ENCODE measurements around the gene NOL4L. TPM values are rescaled to one million over a fixed set of nuclear protein-coding genes. Genes with fewer than 3 reads are reported as not detected.

The NOL4L gene
- polyA plus RNA-seq, 1 donor (not counting 4 experiments of a cell fraction or from before 2014, with no cell fraction given): 1.0 TPM

GRCh38 chr20:32570401-32571190 is 14.5 kb downstream of the NOL4L start:
- TF ChIP-seq CTCF (optimal IDR thresholded peaks at IDR 0.05 in 1 of 3, IDR thresholded peaks at IDR 0.05 in 1 of 3, conservative IDR thresholded peaks at IDR 0.05 in 1 of 3; ENCODE audit: extremely low read depth in 1 of 3, insufficient read depth in 2 of 3, low read length in 3 of 3) (no peak), EZH2 (IDR thresholded peaks at IDR 0.05; ENCODE audit: low read length) (no peak)
- Histone ChIP-seq H3K4me2 (ENCODE audit: control insufficient read depth, extremely low read depth, insufficient read depth, low read depth, low read length) (no peak overlapping the region), H3K4me3 (ENCODE audit: control insufficient read depth in 2 of 3, extremely low read depth in 1 of 3, insufficient read depth in 2 of 3, low read depth in 1 of 3, low read length in 3 of 3) (no peak overlapping the region)

GRCh38 chr20:32569380-32570305 is 15.5 kb downstream of the NOL4L start:
- Histone ChIP-seq H3K4me3 (ENCODE audit: control insufficient read depth in 2 of 3, extremely low read depth in 1 of 3, insufficient read depth in 2 of 3, low read depth in 1 of 3, low read length in 3 of 3) (no peak overlapping the region), H3K79me2 (ENCODE audit: control insufficient read depth, insufficient read depth, low read length) (no peaks in the 10 kb centered on the region), H3K36me3 (ENCODE audit: control insufficient read depth in 2 of 2, extremely low read depth in 1 of 2, insufficient read depth in 2 of 2, low read length in 2 of 2) (no peaks in the 10 kb centered on the region), H3K9me1 (ENCODE audit: control insufficient read depth, extremely low read depth, insufficient read depth, low read length) (no peaks in the 10 kb centered on the region), H2AFZ (ENCODE audit: control insufficient read depth, low read length) (no peak overlapping the region), H3K27me3 (ENCODE audit: control insufficient read depth, extremely low read depth, insufficient read depth, low read length) (no peaks in the 10 kb centered on the region), H3K4me2 (ENCODE audit: control insufficient read depth, extremely low read depth, insufficient read depth, low read depth, low read length) (no peak overlapping the region), H4K20me1 (ENCODE audit: control insufficient read depth, extremely low read depth, insufficient read depth, low read length) (no peaks in the 10 kb centered on the region), H3K27ac (ENCODE audit: control insufficient read depth, insufficient read depth, low read length) (no peak overlapping the region), H3K9me3 (ENCODE audit: control insufficient read depth, low read depth, low read length) (no peaks in the 10 kb centered on the region), H3K4me1 (ENCODE audit: control insufficient read depth, extremely low read depth, insufficient read depth, low read length) (no peaks in the 10 kb centered on the region), H3K9ac (ENCODE audit: control insufficient read depth, extremely low read depth, insufficient read depth, low read length) (no peak overlapping the region)
- TF ChIP-seq EZH2 (IDR thresholded peaks at IDR 0.05; ENCODE audit: low read length): no peak
- TF ChIP-seq CTCF (optimal IDR thresholded peaks at IDR 0.05 in 1 of 3, IDR thresholded peaks at IDR 0.05 in 1 of 3, conservative IDR thresholded peaks at IDR 0.05 in 1 of 3; ENCODE audit: extremely low read depth in 1 of 3, insufficient read depth in 2 of 3, low read length in 3 of 3): no peak
- DNase-seq (ENCODE audit: low read depth, low spot score) (no peak), FAIRE-seq (no peak)
- dilution Hi-C loops (cut with MboI; ENCODE audit: extremely low pct_ligation_motif_present, low sequenced_read_pairs): no loop called here

More at GRCh38 chr20:32570401-32571190, 14.5 kb downstream of the NOL4L start:
- Histone ChIP-seq H3K9me3 (ENCODE audit: control insufficient read depth, low read depth, low read length) (no peaks in the 10 kb centered on the region), H3K36me3 (ENCODE audit: control insufficient read depth in 2 of 2, extremely low read depth in 1 of 2, insufficient read depth in 2 of 2, low read length in 2 of 2) (no peaks in the 10 kb centered on the region), H3K9ac (ENCODE audit: control insufficient read depth, extremely low read depth, insufficient read depth, low read length) (no peak overlapping the region), H4K20me1 (ENCODE audit: control insufficient read depth, extremely low read depth, insufficient read depth, low read length) (no peaks in the 10 kb centered on the region), H3K27me3 (ENCODE audit: control insufficient read depth, extremely low read depth, insufficient read depth, low read length) (peaks cover 3% of the 10 kb centered on the region), H3K79me2 (ENCODE audit: control insufficient read depth, insufficient read depth, low read length) (no peaks in the 10 kb centered on the region), H3K27ac (ENCODE audit: control insufficient read depth, insufficient read depth, low read length) (no peak overlapping the region), H3K4me1 (ENCODE audit: control insufficient read depth, extremely low read depth, insufficient read depth, low read length) (no peaks in the 10 kb centered on the region), H2AFZ (ENCODE audit: control insufficient read depth, low read length) (no peak overlapping the region), H3K9me1 (ENCODE audit: control insufficient read depth, extremely low read depth, insufficient read depth, low read length) (no peaks in the 10 kb centered on the region)
- DNase-seq (ENCODE audit: low read depth, low spot score): no peak
- no peak for FAIRE-seq
- dilution Hi-C loops (cut with MboI; ENCODE audit: extremely low pct_ligation_motif_present, low sequenced_read_pairs): no loop called here

Measured in keratinocyte (primary cell).